Panc1 (cell line): ENCODE measurements around the gene ARG2. TPM values are rescaled to one million over a fixed set of nuclear protein-coding genes. Genes with fewer than 3 reads are reported as not detected.

ENCODE experiments used
- ATAC-seq: fragments of 200-7000 bp; cut with Tn5 transposase; 2 replicates; pipeline ENCODE4 v1.9.1; 2020; ENCODE audit warnings: mild to moderate bottlenecking, moderate library complexity
- BruUV-seq: library from RNA; stranded (reverse); fragments of 400-500 nt; replicated peaks from 2 replicates; lab custom pipeline; 2021; lab: Mats Ljungman, UMichigan
- CTCF ChIA-PET: fragments of 300-600 bp; sonication (Branson Sonifier 250); formaldehyde crosslinking; loops from one replicate; lab custom pipeline; 2022; ENCODE audit warnings: antibody characterized with exemption; lab: Charles Lee
- POLR2A ChIA-PET: fragments of 300-600 bp; sonication (Branson Sonifier 250); formaldehyde crosslinking; loops from one replicate; lab custom pipeline; 2022; ENCODE audit warnings: antibody characterized with exemption; lab: Charles Lee
- DNase-seq: peaks from one replicate; pipeline ENCODE4 v3.0.0-alpha.2; 2010; ENCODE audit warnings: low read depth, low spot score
- H3K27ac ChIP-seq: 2 replicates; pipeline ENCODE4 v1.5.1; 2011; ENCODE audit warnings: mild to moderate bottlenecking, low read length, inconsistent platforms
- H3K27me3 ChIP-seq: fragments of 200-500 bp; sonication (Bioruptor generic); 2 replicates; pipeline ENCODE4 v1.6.0; 2014; ENCODE audit warnings: low read length, inconsistent platforms; ENCODE audit not compliant: control insufficient read depth, insufficient read depth
- H3K36me3 ChIP-seq: fragments of 200-500 bp; sonication (Bioruptor generic); 2 replicates; pipeline ENCODE4 v1.5.1; 2014; ENCODE audit warnings: inconsistent platforms, mild to moderate bottlenecking, low read length, moderate library complexity; ENCODE audit not compliant: control insufficient read depth, insufficient read depth
- H3K4me1 ChIP-seq: 2 replicates; pipeline ENCODE4 v1.5.1; 2011; ENCODE audit warnings: inconsistent platforms, mild to moderate bottlenecking, low read length, moderate library complexity; ENCODE audit not compliant: control insufficient read depth, insufficient read depth
- H3K4me3 ChIP-seq, 2 experiments: 2 replicates each; pipeline ENCODE4 v1.5.1; 2011 to 2012; ENCODE audit warnings: low read depth in 2 of 2, low read length in 2 of 2, mild to moderate bottlenecking in 2 of 2, inconsistent platforms in 1 of 2, moderate library complexity in 1 of 2
- H3K9me3 ChIP-seq: fragments of 200-500 bp; sonication (Bioruptor generic); 2 replicates; pipeline ENCODE4 v1.5.1; 2014; ENCODE audit warnings: low read depth, mild to moderate bottlenecking, inconsistent platforms, low read length, moderate library complexity; ENCODE audit not compliant: control insufficient read depth, insufficient read depth
- POLR2AphosphoS5 ChIP-seq: IDR thresholded peaks from 2 replicates; pipeline ENCODE4 v1.6.1; 2012; ENCODE audit warnings: mild to moderate bottlenecking, low read depth, low read length, moderate library complexity
- SIN3A ChIP-seq: IDR thresholded peaks from 2 replicates; pipeline ENCODE4 v1.6.1; 2012; ENCODE audit warnings: low read depth, mild to moderate bottlenecking, low read length, moderate library complexity, borderline replicate concordance; ENCODE audit not compliant: insufficient read depth
- TCF7L2 ChIP-seq: IDR thresholded peaks from 2 replicates; pipeline ENCODE4 v1.6.1; 2011; ENCODE audit warnings: mild to moderate bottlenecking, low read depth, low read length, inconsistent platforms
- in situ Hi-C: cut with HindIII; loops from 2 replicates; pipeline ENCODE4 v1.10.0; 2016; ENCODE audit warnings: low sequenced_read_pairs, low pct_unique_long_range_greater_than_20kb
- intact Hi-C: fragments of 100-400 bp; cut with micrococcal nuclease; formaldehyde crosslinking; loops from one replicate; pipeline ENCODE4 v1.10.0; 2022; ENCODE audit not compliant: unreplicated experiment
- total RNA-seq: library from RNA; stranded (reverse); gene quantifications from one replicate; pipeline ENCODE4 v1.2.1, GENCODE V29; 2021; ENCODE audit not compliant: unreplicated experiment
- TF ChIP-seq, protein P1 (sequence below): fragments of 450-650 bp; IDR thresholded peaks from 2 replicates; pipeline ENCODE4 v1.5.1; 2017; ENCODE audit warnings: mild to moderate bottlenecking
- TF ChIP-seq, protein P2 (sequence below), 2 experiments: IDR thresholded peaks; 2 replicates each; pipeline ENCODE4 v1.6.1; 2011 to 2012; ENCODE audit warnings: low read depth in 2 of 2, control low read depth in 1 of 2, low read length in 1 of 2, mild to moderate bottlenecking in 1 of 2, moderate library complexity in 1 of 2; ENCODE audit not compliant: insufficient read depth in 1 of 2

ARG2 gene
- total RNA-seq, 1 experiment from 2014 or later, result 1.1 TPM

DNA sequence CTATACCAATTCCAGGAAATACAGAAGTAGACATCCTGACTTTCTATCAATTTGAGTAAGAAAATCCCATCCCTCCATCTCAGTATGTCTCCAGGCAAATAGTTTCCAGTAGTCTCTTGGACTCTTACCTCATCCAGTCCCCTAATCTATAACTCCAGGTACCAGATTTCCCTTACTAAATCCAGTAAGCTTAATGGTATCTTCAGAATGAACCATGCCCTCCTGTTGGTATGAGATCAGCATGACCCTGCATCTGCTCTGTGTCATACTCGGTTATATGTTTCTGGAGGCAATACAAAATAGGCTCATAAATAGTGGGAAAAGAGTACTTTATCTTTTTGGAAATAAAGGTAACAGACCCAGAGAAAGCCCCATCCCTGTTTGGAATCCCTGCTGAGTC lies 38.1 kb upstream of the ARG2 start:
- in situ Hi-C loops, result no loop called here
- Histone ChIP-seq H3K9me3 (no peaks in the 10 kb centered on the region), H3K36me3 (no peaks in the 10 kb centered on the region), H3K27me3 (no peaks in the 10 kb centered on the region), H3K27ac (no peak overlapping the region), H3K4me3 (no peak overlapping the region), H3K4me1 (no peaks in the 10 kb centered on the region)
- ATAC-seq (no peak), DNase-seq (no peak)
- ChIA-PET CTCF (interaction anchor here (0.9 to 2.0 kb wide), 2 partner anchors 54 to 123 kb away, joined by 6 read pairs; no protein-coding TSS in a partner anchor), POLR2A (interaction anchor here (0.8 kb wide), 1 partner anchor 111 kb away, joined by 4 read pairs; no protein-coding TSS in a partner anchor)
- BruUV-seq, result no TSS peak
- intact Hi-C loops, result loop anchor here (10.0 kb wide), 1 partner anchor 83 kb away; no protein-coding TSS in a partner anchor
- TF ChIP-seq SIN3A, result no peak
- no peak for TF ChIP-seq POLR2AphosphoS5
- TF ChIP-seq, protein P1, sequence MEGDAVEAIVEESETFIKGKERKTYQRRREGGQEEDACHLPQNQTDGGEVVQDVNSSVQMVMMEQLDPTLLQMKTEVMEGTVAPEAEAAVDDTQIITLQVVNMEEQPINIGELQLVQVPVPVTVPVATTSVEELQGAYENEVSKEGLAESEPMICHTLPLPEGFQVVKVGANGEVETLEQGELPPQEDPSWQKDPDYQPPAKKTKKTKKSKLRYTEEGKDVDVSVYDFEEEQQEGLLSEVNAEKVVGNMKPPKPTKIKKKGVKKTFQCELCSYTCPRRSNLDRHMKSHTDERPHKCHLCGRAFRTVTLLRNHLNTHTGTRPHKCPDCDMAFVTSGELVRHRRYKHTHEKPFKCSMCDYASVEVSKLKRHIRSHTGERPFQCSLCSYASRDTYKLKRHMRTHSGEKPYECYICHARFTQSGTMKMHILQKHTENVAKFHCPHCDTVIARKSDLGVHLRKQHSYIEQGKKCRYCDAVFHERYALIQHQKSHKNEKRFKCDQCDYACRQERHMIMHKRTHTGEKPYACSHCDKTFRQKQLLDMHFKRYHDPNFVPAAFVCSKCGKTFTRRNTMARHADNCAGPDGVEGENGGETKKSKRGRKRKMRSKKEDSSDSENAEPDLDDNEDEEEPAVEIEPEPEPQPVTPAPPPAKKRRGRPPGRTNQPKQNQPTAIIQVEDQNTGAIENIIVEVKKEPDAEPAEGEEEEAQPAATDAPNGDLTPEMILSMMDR, result no peak
- TF ChIP-seq, protein P2, sequence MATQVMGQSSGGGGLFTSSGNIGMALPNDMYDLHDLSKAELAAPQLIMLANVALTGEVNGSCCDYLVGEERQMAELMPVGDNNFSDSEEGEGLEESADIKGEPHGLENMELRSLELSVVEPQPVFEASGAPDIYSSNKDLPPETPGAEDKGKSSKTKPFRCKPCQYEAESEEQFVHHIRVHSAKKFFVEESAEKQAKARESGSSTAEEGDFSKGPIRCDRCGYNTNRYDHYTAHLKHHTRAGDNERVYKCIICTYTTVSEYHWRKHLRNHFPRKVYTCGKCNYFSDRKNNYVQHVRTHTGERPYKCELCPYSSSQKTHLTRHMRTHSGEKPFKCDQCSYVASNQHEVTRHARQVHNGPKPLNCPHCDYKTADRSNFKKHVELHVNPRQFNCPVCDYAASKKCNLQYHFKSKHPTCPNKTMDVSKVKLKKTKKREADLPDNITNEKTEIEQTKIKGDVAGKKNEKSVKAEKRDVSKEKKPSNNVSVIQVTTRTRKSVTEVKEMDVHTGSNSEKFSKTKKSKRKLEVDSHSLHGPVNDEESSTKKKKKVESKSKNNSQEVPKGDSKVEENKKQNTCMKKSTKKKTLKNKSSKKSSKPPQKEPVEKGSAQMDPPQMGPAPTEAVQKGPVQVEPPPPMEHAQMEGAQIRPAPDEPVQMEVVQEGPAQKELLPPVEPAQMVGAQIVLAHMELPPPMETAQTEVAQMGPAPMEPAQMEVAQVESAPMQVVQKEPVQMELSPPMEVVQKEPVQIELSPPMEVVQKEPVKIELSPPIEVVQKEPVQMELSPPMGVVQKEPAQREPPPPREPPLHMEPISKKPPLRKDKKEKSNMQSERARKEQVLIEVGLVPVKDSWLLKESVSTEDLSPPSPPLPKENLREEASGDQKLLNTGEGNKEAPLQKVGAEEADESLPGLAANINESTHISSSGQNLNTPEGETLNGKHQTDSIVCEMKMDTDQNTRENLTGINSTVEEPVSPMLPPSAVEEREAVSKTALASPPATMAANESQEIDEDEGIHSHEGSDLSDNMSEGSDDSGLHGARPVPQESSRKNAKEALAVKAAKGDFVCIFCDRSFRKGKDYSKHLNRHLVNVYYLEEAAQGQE (IDR thresholded peaks at IDR 0.05; ENCODE audit: insufficient read depth in 1 of 2, low read depth in 2 of 2, low read length in 1 of 2), result no peak

DNA sequence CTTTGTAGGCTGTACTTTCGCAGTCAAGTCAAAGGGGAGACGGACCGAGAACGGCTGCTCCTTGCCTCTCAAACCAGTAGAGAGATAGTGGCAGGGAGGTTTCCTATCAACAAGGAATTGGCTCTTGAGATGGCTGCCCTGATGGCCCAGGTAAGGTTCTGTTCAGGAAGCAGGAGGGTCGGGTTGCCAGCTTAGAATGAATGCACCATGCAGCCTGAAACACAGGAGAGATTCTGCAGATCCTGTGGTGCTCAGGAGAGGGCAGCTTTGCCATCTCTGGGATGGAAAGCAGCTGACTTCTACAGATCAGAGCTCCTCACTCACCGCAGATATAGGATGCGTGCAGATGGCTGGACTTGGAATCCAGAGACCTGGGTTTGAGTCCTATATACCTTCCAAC lies 37.7 kb upstream of the ARG2 start:
- intact Hi-C loops (loop anchor here (10.0 kb wide), 1 partner anchor 83 kb away; no protein-coding TSS in a partner anchor), in situ Hi-C loops (no loop called here)
- H3K4me1 ChIP-seq, result no peaks in the 10 kb centered on the region
- H3K27ac ChIP-seq, result no peak overlapping the region
- no peaks in the 10 kb centered on the region for H3K9me3 ChIP-seq
- H3K4me3 ChIP-seq, result no peak overlapping the region
- H3K36me3 ChIP-seq, result no peaks in the 10 kb centered on the region
- ChIA-PET CTCF (interaction anchor here (0.9 to 2.0 kb wide), 2 partner anchors 55 to 122 kb away, joined by 6 read pairs; no protein-coding TSS in a partner anchor), POLR2A (interaction anchor here (0.8 kb wide), 1 partner anchor 111 kb away, joined by 4 read pairs; no protein-coding TSS in a partner anchor)
- TF ChIP-seq, protein P2 (IDR thresholded peaks at IDR 0.05; ENCODE audit: insufficient read depth in 1 of 2, low read depth in 2 of 2, low read length in 1 of 2), result no peak
- TF ChIP-seq TCF7L2, result no peak
- TF ChIP-seq SIN3A, result no peak
- TF ChIP-seq, protein P1, result no peak
- no peak for TF ChIP-seq POLR2AphosphoS5
- DNase-seq, result no peak
- no TSS peak for BruUV-seq
- no peaks in the 10 kb centered on the region for H3K27me3 ChIP-seq
- ATAC-seq, result no peak; the same call in 1 of the 2 replicates
